KMS-11 (cell line): ENCODE measurements around the gene CRADD.
"Not testable (repeated sequence)": the region's sequence is repeated elsewhere in the genome, so short reads cannot be mapped to it uniquely, and the experiment has no call there.

ENCODE experiments used
- H2AFZ ChIP-seq: fragments of 200-600 bp; sonication (generic); 2 replicates; pipeline ENCODE4 v1.6.1; 2016; ENCODE audit warnings: antibody characterized with exemption, mixed run types, low read depth
- H3K27ac ChIP-seq: fragments of 200-600 bp; sonication (generic); 2 replicates; pipeline ENCODE4 v1.6.1; 2016; ENCODE audit warnings: mild to moderate bottlenecking, mixed run types
- H3K27me3 ChIP-seq: fragments of 200-600 bp; sonication (generic); 2 replicates; pipeline ENCODE4 v1.6.1; 2017; ENCODE audit warnings: mild to moderate bottlenecking, low read depth, mixed run types, moderate library complexity; ENCODE audit not compliant: insufficient read depth
- H3K36me3 ChIP-seq: fragments of 200-600 bp; sonication (generic); 2 replicates; pipeline ENCODE4 v1.6.1; 2017; ENCODE audit warnings: mild to moderate bottlenecking, mixed run types; ENCODE audit not compliant: insufficient read depth
- H3K4me1 ChIP-seq: fragments of 200-600 bp; sonication (generic); 2 replicates; pipeline ENCODE4 v1.6.1; 2016; ENCODE audit warnings: mild to moderate bottlenecking, low read depth, mixed run types; ENCODE audit not compliant: poor library complexity, severe bottlenecking
- H3K4me2 ChIP-seq: fragments of 200-600 bp; sonication (generic); 2 replicates; pipeline ENCODE4 v1.7.0; 2016; ENCODE audit warnings: mild to moderate bottlenecking, mixed run types
- H3K4me3 ChIP-seq: fragments of 200-600 bp; sonication (generic); IDR thresholded peaks from 2 replicates; pipeline ENCODE4 v1.6.1; 2017; ENCODE audit warnings: low read depth, low read length, mixed read lengths; ENCODE audit not compliant: insufficient read depth
- H3K79me2 ChIP-seq: fragments of 200-600 bp; sonication (generic); 2 replicates; pipeline ENCODE4 v1.6.1; 2016; ENCODE audit warnings: low read depth, mixed run types; ENCODE audit not compliant: insufficient read depth
- H3K9ac ChIP-seq: fragments of 200-600 bp; sonication (generic); 2 replicates; pipeline ENCODE4 v1.6.1; 2016; ENCODE audit warnings: mild to moderate bottlenecking, mixed run types
- H4K20me1 ChIP-seq: fragments of 200-600 bp; sonication (generic); 2 replicates; pipeline ENCODE4 v1.6.1; 2016; ENCODE audit warnings: mild to moderate bottlenecking, mixed run types; ENCODE audit not compliant: insufficient read depth
- TF ChIP-seq, protein P1 (sequence below): fragments of 200-600 bp; sonication (generic); conservative IDR thresholded peaks from 2 replicates; pipeline ENCODE4 v1.6.1; 2017; ENCODE audit warnings: low read depth, mild to moderate bottlenecking, antibody characterized with exemption, low read length, moderate library complexity, mixed read lengths

Gene CRADD

GRCh38 chr12:93778766-93779165 is 101.6 kb downstream of the CRADD start:
- TF ChIP-seq, protein P1, sequence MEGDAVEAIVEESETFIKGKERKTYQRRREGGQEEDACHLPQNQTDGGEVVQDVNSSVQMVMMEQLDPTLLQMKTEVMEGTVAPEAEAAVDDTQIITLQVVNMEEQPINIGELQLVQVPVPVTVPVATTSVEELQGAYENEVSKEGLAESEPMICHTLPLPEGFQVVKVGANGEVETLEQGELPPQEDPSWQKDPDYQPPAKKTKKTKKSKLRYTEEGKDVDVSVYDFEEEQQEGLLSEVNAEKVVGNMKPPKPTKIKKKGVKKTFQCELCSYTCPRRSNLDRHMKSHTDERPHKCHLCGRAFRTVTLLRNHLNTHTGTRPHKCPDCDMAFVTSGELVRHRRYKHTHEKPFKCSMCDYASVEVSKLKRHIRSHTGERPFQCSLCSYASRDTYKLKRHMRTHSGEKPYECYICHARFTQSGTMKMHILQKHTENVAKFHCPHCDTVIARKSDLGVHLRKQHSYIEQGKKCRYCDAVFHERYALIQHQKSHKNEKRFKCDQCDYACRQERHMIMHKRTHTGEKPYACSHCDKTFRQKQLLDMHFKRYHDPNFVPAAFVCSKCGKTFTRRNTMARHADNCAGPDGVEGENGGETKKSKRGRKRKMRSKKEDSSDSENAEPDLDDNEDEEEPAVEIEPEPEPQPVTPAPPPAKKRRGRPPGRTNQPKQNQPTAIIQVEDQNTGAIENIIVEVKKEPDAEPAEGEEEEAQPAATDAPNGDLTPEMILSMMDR: no peak
- H3K4me1 ChIP-seq: peaks cover 15% of the 10 kb centered on the region
- no peaks in the 10 kb centered on the region for H4K20me1 ChIP-seq
- no peak overlapping the region for H3K4me3 ChIP-seq
- no peak overlapping the region for H3K9ac ChIP-seq
- H3K27me3 ChIP-seq: no peaks in the 10 kb centered on the region
- no peak overlapping the region for H3K27ac ChIP-seq
- H3K4me2 ChIP-seq: no peak overlapping the region
- no peak overlapping the region for H2AFZ ChIP-seq
- H3K79me2 ChIP-seq: no peaks in the 10 kb centered on the region
- H3K36me3 ChIP-seq: no peaks in the 10 kb centered on the region

DNA sequence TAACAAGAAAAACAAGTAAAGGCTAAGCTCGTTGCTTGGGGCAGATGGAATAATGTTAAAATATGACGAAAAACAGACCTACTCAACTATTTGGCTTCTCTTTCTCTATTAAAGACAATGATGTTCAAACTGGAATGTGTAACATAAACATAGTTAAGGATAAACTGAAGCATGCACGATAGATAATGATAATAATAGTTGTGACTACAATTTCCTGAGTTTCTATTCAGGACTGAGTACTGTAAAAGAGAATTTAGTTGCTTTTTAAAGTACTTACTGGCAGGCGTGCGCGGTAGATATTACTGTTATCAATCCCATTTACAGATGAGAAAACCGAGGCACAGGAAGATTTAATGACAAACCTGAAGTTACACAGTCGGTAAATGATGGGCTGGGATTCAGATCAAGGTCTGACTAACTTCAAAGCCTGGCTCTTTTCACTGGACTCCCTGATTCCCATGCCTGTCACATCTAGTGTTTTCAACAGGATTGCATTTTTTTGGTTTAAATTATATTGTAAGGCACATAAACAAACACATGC is 103.0 kb downstream of the CRADD start:
- TF ChIP-seq, protein P1: no peak
- no peaks in the 10 kb centered on the region for H3K79me2 ChIP-seq
- no peak overlapping the region for H3K4me3 ChIP-seq
- H4K20me1 ChIP-seq: no peaks in the 10 kb centered on the region
- peaks cover 29% of the 10 kb centered on the region for H3K4me1 ChIP-seq
- no peak overlapping the region for H3K4me2 ChIP-seq
- H3K27ac ChIP-seq: no peak overlapping the region
- no peak overlapping the region for H3K9ac ChIP-seq
- H3K36me3 ChIP-seq: no peaks in the 10 kb centered on the region
- H2AFZ ChIP-seq: no peak overlapping the region
- no peaks in the 10 kb centered on the region for H3K27me3 ChIP-seq

DNA sequence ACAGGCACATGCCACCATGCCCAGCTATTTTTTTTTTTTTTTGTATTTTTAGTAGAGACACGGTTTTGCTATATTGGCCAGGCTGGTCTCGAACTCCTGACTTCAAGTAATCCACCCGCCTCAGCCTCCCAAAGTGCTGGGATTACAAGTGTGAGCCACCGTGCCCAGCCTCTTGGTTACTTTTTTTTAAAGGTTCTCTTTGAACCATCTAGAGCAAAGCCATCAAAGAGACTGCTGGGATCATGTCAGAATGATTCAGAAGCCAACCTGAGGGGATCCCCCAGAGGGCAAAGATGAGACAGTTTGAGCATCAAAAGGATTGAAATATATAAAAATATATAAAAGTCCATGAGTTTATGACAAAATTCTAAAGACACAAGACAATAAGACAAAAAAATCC is 103.7 kb downstream of the CRADD start:
- not testable (repeated sequence) for H3K27ac ChIP-seq, H3K36me3 ChIP-seq, H3K79me2 ChIP-seq, H3K4me2 ChIP-seq, H3K9ac ChIP-seq, H3K27me3 ChIP-seq, H3K4me3 ChIP-seq, H2AFZ ChIP-seq, H4K20me1 ChIP-seq
- H3K4me1 ChIP-seq: peaks cover 36% of the 10 kb centered on the region

DNA sequence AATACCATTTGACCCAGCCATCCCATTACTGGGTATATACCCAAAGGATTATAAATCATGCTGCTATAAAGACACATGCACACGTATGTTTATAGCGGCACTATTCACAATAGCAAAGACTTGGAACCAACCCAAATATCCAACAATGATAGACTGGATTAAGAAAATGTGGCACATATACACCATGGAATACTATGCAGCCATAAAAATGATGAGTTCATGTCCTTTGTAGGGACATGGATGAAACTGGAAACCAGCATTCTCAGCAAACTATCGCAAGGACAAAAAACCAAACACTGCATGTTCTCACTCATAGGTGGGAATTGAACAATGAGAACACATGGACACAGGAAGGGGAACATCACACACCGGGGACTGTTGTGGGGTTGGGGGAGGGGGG is 104.8 kb downstream of the CRADD start:
- peaks cover 37% of the 10 kb centered on the region for H3K4me1 ChIP-seq

DNA sequence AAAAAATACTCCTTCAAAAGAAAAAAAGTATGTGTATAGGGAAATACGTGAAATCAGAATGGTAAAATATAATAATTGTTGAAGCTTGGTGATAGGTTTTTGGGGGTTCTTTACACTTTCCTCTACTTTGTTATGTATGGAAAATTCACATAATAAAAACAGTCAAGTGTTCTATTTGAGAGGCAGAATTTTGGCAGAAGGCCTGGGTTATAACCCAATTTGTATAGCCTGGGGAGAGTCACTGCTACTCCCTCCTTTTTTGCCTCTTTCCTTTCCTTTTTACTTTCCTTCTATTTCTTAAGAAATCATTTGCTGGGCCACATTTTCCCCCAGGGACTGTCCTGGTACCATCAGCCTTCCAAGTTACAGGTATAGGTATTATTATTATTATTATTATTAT is 105.7 kb downstream of the CRADD start:
- Histone ChIP-seq H3K4me2 (no peak overlapping the region), H3K79me2 (no peaks in the 10 kb centered on the region), H3K36me3 (no peaks in the 10 kb centered on the region), H3K4me1 (peaks cover 37% of the 10 kb centered on the region), H3K27me3 (no peaks in the 10 kb centered on the region), H2AFZ (no peak overlapping the region), H4K20me1 (no peaks in the 10 kb centered on the region), H3K4me3 (no peak overlapping the region), H3K9ac (no peak overlapping the region), H3K27ac (no peak overlapping the region)
- TF ChIP-seq, protein P1: no peak

More for the DNA sequence above, 104.8 kb downstream of the CRADD start:
- not testable (repeated sequence) for H3K27ac ChIP-seq, H3K79me2 ChIP-seq, H3K9ac ChIP-seq, H3K27me3 ChIP-seq, H3K36me3 ChIP-seq, H4K20me1 ChIP-seq, H3K4me2 ChIP-seq, H2AFZ ChIP-seq, H3K4me3 ChIP-seq
